Left ventricle myocardium superior (tissue), 1 donor: ENCODE results near the gene CNGA3. TPM values are rescaled to one million over a fixed set of nuclear protein-coding genes. Genes with fewer than 3 reads are reported as not detected.
A peak's percentile ranks its signal among the peaks of the same experiment; 100 is the strongest.

Experiments
- ATAC-seq: fragments of 200-7000 bp; cut with Tn5 transposase; one replicate; pipeline ENCODE4 v1.9.1; 2020; ENCODE audit warnings: mild to moderate bottlenecking, moderate library complexity
- DNase-seq: peaks from one replicate; pipeline ENCODE4 v3.0.0-alpha.2; 2020
- intact Hi-C: fragments of 100-400 bp; cut with micrococcal nuclease; formaldehyde crosslinking; loops from one replicate; pipeline ENCODE4 v1.11.0; 2022
- total RNA-seq: library from RNA; stranded (reverse); fragmentation: NEBNext Ultra II Directional; extraction: Animal tissue kit (Norgen Biotek cat#: 25700); gene quantifications from one replicate; pipeline ENCODE4 v1.2.1, GENCODE V29; 2021
- donor health status: DM: no; HTN: yes; CAD: no; lungs with severe emphysema.

Gene CNGA3
- total RNA-seq, 1 donor from 2014 or later: not detected

DNA sequence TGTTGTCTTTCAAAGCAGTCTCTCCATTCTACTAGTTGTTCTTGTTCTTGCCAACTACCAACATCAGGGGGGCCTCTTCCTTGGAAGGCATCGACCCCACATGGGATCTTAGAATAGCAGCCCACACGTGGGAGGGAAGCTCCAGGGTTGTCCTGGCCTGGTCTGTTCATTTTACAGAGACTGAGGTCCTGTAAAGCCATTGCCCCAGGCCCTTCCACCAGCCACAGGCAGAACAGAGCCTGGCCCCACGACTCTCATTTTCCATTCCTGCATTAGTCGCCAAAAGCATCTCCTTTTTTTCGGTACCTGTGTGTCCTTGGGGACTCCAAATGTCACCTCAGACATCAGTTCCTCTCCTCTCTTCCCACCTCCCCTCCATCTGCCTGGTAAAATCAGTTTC lies 28.0 kb downstream of the CNGA3 start:
- intact Hi-C loops: no loop called here
- DNase-seq (no peak), ATAC-seq (no peak)

DNA sequence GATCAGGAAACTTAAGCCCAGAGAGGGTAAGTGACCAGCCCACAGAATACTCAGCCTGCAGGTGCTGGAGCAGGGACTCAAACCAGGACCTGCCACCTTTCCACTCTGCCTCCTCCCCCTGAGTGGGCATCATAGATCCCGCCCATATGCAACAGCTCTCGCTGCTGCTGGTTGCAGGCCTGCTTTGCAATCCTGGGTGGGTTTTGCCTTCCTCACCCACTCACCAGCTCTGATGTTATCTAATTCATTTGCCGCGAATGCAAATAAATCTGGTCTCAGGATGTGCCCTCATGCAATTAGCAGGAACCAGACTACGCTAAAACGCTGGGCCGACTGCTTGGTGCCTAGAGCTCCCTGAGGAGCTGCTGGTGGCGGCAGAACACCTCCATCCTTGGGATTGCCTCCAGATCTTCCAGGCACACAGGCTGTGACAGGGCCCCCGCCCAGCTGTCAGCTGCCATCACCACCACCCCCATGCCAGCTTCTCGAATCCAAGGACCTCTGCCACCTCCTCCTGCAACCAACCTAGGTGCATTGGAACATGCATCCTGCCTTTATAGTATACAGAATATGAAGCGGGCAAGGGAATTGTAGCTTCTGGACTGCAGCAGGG lies 28.8 kb downstream of the CNGA3 start:
- intact Hi-C loops: no loop called here

DNA sequence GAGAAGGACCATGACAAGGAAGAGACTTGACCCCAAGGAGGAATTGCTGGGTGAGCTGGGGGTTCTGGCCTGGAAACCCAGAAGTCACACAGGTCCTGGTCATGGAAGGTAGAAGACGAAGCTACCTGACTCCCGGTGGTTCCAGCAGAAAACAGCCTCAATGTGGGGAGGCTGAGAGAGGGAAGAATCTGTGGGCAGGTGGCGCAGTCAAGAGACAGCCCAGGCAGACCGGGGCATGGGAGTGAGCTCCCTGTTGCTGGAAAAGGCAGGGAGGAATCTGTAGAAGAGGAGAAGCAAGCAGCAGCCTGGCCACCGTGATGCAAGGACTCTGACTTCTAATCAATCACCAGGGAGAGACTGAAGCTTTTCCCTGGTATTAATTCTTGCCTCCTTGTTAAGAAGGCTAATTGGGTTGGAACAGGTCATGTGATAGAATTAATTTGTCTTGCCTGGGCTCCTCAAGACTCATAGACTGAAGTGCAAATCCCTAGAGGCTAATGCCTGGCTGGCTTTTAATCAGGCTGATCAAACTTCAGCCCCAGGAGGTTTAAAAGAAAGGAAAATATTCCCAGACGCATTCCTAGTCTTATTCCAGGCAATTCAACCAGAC lies 30.1 kb downstream of the CNGA3 start:
- intact Hi-C loops: no loop called here
- DNase-seq (no peak), ATAC-seq (no peak)

More for the DNA sequence above, 28.8 kb downstream of the CNGA3 start:
- no peak for ATAC-seq
- no peak for DNase-seq

DNA sequence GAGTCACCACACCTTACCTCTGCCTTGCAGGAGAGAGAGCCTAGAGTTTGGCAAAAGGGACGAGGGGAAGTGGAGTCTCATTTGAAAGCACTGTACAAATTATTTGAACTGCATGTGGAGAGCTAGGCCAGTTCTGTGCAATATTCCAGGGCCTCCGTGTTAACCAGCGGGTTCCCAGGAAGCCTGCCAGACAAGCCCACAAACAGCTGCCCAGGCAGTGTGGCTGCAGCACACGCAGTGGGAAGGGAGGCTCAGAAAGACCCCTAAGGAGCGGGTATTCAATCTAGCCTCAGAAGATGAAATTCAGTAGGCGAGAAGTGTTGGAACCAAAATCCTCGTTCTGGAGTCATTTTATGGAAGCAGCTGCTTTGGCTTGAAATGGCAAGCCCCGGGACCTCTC lies 30.7 kb downstream of the CNGA3 start:
- no peak for ATAC-seq
- DNase-seq: no peak
- intact Hi-C loops: no loop called here

GRCh38 chr2:98377544-98377943 lies 31.3 kb downstream of the CNGA3 start:
- intact Hi-C loops: no loop called here
- ATAC-seq (no peak), DNase-seq (no peak)

- DNase-seq: no peak
- intact Hi-C loops: no loop called here
- no peak for ATAC-seq
These were observed 31.9 kb downstream of the CNGA3 start for GRCh38 chr2:98378196-98378595.

DNA sequence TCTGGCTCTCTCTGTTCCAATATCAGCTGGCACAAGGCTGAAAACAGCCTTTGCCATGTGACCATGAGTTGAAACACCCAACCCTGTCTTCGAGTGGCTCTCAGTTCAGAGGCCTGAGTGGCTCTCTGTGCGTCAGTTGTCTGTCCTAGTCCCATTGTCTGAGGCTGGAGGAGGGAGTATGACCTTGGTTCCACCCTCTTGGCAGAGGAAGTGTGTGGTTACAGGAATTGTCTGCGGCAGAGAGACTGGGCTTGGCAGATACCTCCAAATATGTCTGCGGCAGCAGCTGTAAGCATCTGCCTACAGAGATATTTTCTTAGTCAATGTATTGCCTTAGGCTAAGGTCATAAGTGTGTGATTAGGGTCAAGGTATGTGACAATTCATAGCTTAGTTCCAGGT lies 32.6 kb downstream of the CNGA3 start:
- intact Hi-C loops: no loop called here
- DNase-seq (no peak), ATAC-seq (peak; percentile 97)

- intact Hi-C loops: no loop called here
- ATAC-seq (peak; percentile 48), DNase-seq (no peak)
These were observed 33.3 kb downstream of the CNGA3 start for GRCh38 chr2:98379311-98380202.

- ATAC-seq (no peak), DNase-seq (no peak)
- intact Hi-C loops: no loop called here
These were observed 33.9 kb downstream of the CNGA3 start for GRCh38 chr2:98380203-98380535.

DNA sequence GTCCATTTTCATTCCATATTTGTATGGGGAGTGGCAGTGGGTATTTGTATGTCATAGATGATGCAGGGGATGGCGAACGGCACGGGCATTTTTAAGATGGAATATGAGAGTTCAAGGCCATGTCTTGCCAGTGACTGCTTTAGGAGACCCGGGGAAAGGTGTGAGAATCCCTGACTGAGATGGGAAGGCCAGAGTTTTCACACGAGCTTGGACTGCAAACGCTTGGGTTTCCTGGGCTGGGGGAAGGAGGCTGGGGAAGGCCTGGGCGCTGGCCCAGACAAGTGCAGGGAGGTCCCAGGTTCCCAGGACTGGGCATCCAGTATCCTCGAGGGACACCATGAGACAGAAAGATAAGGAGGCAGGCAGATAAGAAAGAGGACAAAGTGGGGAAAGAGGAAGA lies 35.2 kb downstream of the CNGA3 start:
- intact Hi-C loops: no loop called here
- DNase-seq: no peak
- no peak for ATAC-seq

- DNase-seq (no peak), ATAC-seq (no peak)
- intact Hi-C loops: no loop called here
These were observed 35.8 kb downstream of the CNGA3 start for GRCh38 chr2:98382086-98382485.

DNA sequence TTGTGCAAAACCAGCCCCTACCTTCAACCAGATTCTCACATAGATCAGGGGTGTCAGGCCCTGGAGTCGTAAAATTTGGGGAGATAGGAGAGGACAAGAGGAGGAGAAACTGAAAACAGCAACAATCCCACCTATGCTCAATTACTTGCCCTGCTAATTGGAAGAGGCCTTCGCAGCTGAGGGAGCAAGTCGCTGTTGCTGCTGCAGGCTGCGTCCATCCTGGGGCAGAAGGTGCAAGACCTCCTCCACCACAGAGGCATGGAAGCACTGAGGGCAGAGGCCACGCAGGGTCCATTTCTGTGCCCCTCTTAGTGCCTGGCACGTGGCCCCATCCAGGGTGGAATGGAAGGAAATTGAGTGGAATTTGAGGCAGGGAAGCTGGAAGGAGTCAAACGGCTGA lies 36.5 kb downstream of the CNGA3 start:
- DNase-seq (no peak), ATAC-seq (no peak)
- intact Hi-C loops: no loop called here

GRCh38 chr2:98383166-98383565 lies 36.9 kb downstream of the CNGA3 start:
- no peak for ATAC-seq
- no peak for DNase-seq
- intact Hi-C loops: no loop called here

DNA sequence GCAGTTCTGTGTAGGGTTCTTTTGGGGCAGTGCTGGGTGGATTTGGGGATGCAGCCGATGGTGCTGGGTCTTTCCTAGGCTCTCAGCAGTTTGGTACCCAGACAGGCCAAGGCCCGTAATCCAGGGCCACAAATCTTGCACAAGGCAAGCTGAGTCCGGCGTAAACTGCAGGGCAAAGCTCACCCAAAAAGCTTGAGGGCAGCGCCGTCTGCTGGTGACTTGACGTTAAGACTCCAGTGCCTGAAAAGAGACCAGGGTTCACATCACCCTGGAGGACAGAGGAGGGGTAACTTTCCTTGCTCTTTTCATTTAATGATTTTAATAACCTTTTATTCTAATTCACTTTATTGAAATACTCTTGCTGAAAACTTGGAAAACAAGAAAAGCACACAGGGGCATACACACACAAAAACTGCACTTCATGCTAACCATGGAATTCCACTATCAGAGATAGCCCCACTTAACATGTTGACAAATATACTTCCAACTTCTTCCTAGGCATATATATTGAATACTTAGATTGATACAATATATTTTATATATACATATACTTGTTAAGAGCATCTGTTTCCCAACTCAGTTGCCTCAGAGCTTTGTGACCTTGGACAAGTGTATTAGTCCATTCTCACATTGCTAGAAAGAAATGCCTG lies 38.9 kb downstream of the CNGA3 start:
- intact Hi-C loops: no loop called here
- ATAC-seq (peak; percentile 89), DNase-seq (peak; percentile 81)

DNA sequence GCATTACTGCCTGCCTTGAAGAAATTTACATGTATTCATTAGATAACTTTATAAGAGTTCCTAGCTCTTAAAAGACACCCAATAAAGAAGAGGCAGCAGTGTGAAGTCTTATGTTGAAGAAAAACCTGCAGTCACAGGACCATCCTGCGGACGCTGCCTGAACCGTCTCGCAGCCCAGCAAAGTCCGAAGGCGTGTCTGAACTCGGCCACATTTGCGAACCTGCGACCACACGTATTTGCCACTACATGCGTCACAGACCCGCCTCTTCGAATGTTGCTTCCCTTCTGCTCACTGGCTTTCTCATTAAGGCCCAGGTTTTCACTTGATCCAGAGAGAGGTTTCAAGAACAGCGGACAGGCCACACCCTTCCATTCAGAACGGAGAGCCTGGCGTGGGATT lies 41.2 kb downstream of the CNGA3 start:
- DNase-seq (no peak), ATAC-seq (no peak)
- intact Hi-C loops: no loop called here

GRCh38 chr2:98388081-98388480 lies 41.8 kb downstream of the CNGA3 start:
- intact Hi-C loops: no loop called here
- DNase-seq: no peak
- no peak for ATAC-seq

- DNase-seq (no peak), ATAC-seq (no peak)
- intact Hi-C loops: no loop called here
These were observed 42.5 kb downstream of the CNGA3 start for GRCh38 chr2:98388601-98389250.

- intact Hi-C loops: no loop called here
- ATAC-seq (no peak), DNase-seq (no peak)
These were observed 43.0 kb downstream of the CNGA3 start for GRCh38 chr2:98389251-98389605.

DNA sequence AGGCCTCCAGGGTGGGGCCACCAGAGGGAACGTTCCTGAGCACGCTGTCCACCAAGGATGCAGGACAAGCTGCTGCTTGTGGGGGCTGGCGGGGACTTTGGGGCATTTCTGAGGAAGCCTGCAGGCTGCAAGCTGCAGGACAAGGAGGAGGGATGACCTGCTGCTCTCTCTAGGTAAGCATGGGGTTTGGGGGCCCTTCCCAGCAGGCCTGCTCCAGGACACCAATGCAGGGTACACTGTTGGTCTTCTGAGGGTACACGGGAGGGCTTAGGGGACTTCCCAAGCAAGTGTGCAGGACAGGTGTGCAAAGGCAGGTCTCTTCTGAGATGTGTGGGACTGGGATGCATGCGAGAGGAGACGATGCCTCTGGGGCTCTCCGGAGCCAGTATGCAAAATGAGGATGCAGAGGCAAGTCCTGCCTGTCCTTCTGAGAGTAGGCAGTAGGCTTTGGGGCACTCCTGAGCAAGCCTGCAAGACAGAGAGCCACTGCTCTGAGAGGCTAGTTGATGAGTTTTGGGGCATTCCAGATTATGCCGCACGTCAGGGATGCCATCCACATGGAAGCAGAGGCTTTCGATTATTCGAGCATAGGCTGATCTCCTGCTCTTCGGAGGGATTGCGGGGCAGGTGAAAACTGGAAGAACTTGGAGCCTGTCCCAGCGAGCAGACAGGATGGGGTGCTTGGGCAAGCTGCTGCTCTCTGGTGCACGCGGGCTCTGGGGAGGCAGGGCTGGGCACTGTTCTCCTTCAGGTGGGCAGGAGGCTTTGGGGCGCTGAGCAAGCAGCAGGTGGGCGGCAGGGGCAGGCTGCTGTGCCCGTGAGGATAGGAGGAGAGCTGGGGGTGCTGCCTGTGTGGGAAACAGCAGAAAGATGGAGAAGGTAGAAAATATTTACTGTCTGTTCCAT lies 44.6 kb downstream of the CNGA3 start:
- ATAC-seq: no peak
- intact Hi-C loops: no loop called here

More for the DNA sequence above, 44.6 kb downstream of the CNGA3 start:
- DNase-seq: no peak
